Right atrium auricular region (tissue), 2 donors: ENCODE measurements around the gene ZNF521. TPM values are rescaled to one million over a fixed set of nuclear protein-coding genes. Genes with fewer than 3 reads are reported as not detected.

Experiments used
- DNase-seq: peaks from one replicate; pipeline ENCODE4 v3.0.0-alpha.2; 2019; ENCODE audit warnings: low spot score
- H3K27ac ChIP-seq, 2 donors: fragments of 200-600 bp; sonication (generic); 1 replicate in 1 of 2; 2 replicates in 1 of 2; pipeline ENCODE4 v1.5.1; 2016 to 2019
- H3K27me3 ChIP-seq, 2 donors: fragments of 200-600 bp; sonication (generic); one replicate each; pipeline versions ENCODE4 v1.5.1 to v1.6.0; 2017 to 2019
- H3K36me3 ChIP-seq: fragments of 200-600 bp; sonication (generic); one replicate; pipeline ENCODE4 v1.5.1; 2016
- H3K4me1 ChIP-seq, 2 donors: fragments of 200-600 bp; sonication (generic); one replicate each; pipeline versions ENCODE4 v1.5.1 to v1.6.0; 2017 to 2019
- H3K4me3 ChIP-seq, 2 donors: fragments of 200-600 bp; sonication (generic); 1 replicate in 1 of 2; 2 replicates in 1 of 2; pipeline ENCODE4 v1.5.1; 2017 to 2019; ENCODE audit warnings: mild to moderate bottlenecking in 1 of 2, moderate library complexity in 1 of 2
- H3K9me3 ChIP-seq, 2 donors: fragments of 200-600 bp; sonication (generic); one replicate each; pipeline ENCODE4 v1.5.1; 2019
- total RNA-seq, 2 donors: library from RNA; depleted of rRNA; stranded (reverse); fragments of >200 nt; gene quantifications; one replicate each; pipeline ENCODE4 v1.1.0, GENCODE V29; 2016
- TF ChIP-seq, protein P1 (sequence below), 2 donors: fragments of 200-600 bp; sonication (generic); IDR thresholded peaks; one replicate each; pipeline ENCODE4 v1.5.1; 2019; ENCODE audit warnings: antibody characterized with exemption in 2 of 2

Gene ZNF521
- total RNA-seq, 2 donors from 2014 or later = 36.1 to 37.5 TPM

DNA sequence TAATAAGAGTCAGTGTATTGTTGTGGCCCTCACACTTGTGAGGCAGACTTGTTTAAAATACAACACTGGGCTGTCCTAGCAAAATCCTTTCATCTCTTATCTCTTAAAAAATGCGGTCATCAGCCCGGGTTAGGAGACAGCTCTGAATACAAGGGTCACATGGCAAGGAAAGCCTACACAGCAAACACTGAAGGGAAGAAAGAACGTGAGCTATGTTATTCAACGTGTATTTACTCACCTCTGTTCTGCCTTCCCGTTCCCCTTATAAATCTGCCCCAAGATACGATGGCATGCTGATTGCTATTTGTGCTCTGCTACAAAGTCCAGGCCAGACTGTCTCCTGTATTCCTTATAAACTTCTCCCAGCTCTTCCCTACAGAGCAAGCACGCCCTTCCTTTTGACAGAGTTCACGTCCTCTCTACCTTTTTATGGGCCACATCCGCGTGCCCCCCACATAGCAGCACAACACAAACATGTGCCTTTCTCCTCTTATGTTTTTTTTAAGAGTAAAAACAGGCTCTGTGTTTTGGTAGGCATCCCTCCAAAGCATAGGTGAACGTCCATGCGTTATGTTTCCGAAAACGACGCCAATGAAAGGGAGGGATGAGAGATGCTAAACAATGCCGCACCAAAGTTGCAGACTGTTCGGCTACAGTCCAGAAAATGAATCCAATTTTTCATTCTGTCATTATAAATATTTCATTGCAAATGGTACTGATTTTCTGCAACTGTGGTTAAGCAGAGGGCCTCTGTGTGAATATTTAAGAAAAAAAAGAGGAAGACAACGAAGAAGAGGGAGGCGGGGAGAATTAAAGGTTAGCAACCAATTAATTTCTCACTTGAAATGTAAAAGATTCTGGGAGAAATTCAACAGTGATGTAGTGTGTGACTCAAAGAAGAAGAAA lies 274.7 kb downstream of the ZNF521 start:
- Histone ChIP-seq H3K27me3 (no peaks in the 10 kb centered on the region), H3K4me3 (no peak overlapping the region), H3K27ac (no peak overlapping the region), H3K9me3 (no peaks in the 10 kb centered on the region), H3K4me1 (no peaks in the 10 kb centered on the region), H3K36me3 (no peaks in the 10 kb centered on the region)
- TF ChIP-seq, protein P1, sequence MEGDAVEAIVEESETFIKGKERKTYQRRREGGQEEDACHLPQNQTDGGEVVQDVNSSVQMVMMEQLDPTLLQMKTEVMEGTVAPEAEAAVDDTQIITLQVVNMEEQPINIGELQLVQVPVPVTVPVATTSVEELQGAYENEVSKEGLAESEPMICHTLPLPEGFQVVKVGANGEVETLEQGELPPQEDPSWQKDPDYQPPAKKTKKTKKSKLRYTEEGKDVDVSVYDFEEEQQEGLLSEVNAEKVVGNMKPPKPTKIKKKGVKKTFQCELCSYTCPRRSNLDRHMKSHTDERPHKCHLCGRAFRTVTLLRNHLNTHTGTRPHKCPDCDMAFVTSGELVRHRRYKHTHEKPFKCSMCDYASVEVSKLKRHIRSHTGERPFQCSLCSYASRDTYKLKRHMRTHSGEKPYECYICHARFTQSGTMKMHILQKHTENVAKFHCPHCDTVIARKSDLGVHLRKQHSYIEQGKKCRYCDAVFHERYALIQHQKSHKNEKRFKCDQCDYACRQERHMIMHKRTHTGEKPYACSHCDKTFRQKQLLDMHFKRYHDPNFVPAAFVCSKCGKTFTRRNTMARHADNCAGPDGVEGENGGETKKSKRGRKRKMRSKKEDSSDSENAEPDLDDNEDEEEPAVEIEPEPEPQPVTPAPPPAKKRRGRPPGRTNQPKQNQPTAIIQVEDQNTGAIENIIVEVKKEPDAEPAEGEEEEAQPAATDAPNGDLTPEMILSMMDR (IDR thresholded peaks at IDR 0.05) = no peak
- DNase-seq = no peak

DNA sequence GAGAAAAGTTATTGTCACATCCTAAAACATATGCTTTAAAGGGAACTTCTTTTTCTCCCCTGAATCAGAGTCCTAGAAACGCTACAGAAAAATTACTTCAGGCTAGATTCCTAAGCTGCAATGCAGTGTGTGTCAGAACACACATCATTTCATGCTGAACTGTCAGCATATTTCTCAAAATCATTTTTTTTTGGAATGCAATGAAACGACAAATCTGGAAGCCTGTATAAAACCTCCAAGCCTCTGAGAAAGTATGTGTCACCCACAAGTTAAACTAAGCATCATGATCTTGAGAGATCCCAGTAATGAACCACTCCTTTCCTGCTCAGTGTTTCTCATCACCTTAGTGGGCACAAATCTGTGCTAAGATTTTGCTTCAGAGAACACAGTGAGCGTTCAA lies 276.2 kb downstream of the ZNF521 start:
- Histone ChIP-seq H3K27ac (no peak overlapping the region), H3K4me3 (no peak overlapping the region), H3K4me1 (no peaks in the 10 kb centered on the region), H3K36me3 (no peaks in the 10 kb centered on the region), H3K27me3 (no peaks in the 10 kb centered on the region), H3K9me3 (no peaks in the 10 kb centered on the region)
- TF ChIP-seq, protein P1 (IDR thresholded peaks at IDR 0.05) = no peak
- DNase-seq = no peak

DNA sequence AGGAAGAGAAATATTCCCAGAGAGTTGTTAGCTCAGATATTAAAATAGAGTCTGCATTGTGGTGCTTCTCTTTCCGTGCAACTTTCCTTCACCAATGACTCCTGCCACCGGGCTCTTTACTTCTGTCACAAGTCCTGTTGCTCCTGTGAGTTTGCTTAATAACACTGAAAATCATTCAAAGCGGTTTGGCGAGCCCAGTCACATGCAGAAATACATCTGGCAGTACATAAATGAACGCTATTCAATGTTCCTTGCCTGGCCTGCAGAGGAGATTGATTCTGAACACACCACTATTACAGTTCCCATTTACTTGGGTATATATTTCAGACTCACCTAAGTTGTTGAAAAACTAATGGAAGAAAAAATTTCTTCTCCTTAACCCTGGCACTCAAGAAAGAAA lies 276.6 kb downstream of the ZNF521 start:
- H3K27ac ChIP-seq = no peak overlapping the region
- H3K9me3 ChIP-seq = no peaks in the 10 kb centered on the region
- no peak for DNase-seq
- H3K4me1 ChIP-seq = no peaks in the 10 kb centered on the region
- no peaks in the 10 kb centered on the region for H3K36me3 ChIP-seq
- TF ChIP-seq, protein P1 (IDR thresholded peaks at IDR 0.05) = no peak
- no peaks in the 10 kb centered on the region for H3K27me3 ChIP-seq
- H3K4me3 ChIP-seq = no peak overlapping the region

DNA sequence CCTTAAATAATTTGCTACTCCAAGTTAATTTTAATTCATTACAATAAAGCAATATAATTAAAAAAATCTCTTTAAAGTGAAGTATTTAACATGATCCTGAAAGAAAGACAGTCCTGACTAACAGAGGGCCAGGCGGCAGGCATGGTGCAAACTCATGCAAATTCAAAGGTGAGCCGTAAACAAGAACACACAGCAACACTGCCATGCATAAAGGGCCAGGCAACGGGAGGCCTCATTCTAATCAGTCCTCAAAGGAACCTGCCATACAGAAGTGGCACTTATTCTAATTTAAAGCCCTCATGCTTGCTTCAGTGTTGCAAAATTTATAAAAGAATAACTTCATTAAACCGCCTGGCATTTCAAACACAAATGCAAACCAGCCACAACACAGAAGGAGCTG lies 277.0 kb downstream of the ZNF521 start:
- Histone ChIP-seq H3K4me1 (no peaks in the 10 kb centered on the region), H3K27me3 (no peaks in the 10 kb centered on the region), H3K4me3 (no peak overlapping the region), H3K36me3 (no peaks in the 10 kb centered on the region), H3K9me3 (no peaks in the 10 kb centered on the region), H3K27ac (no peak overlapping the region)
- TF ChIP-seq, protein P1 (IDR thresholded peaks at IDR 0.05) = no peak
- DNase-seq = no peak

DNA sequence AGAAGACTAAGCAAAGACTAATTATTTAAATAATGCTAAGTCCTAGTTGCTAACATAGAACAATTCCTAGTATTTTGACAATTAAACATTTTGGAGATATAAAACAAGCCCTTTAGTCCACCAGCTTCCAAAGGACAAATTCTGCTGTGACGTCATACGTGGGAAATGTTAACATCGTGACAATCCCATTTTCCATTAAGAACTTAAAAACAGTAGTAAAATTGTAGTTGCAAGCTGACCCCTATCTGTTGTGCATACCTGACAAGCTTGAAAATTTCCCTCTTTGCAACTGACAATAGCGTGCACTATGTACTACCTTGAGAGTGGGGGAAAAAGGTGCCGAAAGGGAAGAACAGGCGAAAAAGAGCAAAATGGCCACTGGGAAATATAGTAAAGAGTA lies 279.8 kb downstream of the ZNF521 start:
- TF ChIP-seq, protein P1 (IDR thresholded peaks at IDR 0.05) = no peak
- Histone ChIP-seq H3K9me3 (no peaks in the 10 kb centered on the region), H3K4me3 (no peak overlapping the region), H3K4me1 (no peaks in the 10 kb centered on the region), H3K27ac (no peak overlapping the region), H3K27me3 (no peaks in the 10 kb centered on the region), H3K36me3 (no peaks in the 10 kb centered on the region)
- no peak for DNase-seq
